Mesenchymal stem cell (in vitro differentiated cells and primary cell): ENCODE measurements around the gene PGA4.
"Not testable (repeated sequence)": the region's sequence is repeated elsewhere in the genome, so short reads cannot be mapped to it uniquely, and the experiment has no call there.

Source experiments
- DNase-seq: peaks from one replicate; pipeline ENCODE4 v3.0.0-alpha.2; 2013
- H2AFZ ChIP-seq: one replicate; pipeline ENCODE4 v1.6.1; 2013; ENCODE audit warnings: low read depth, mild to moderate bottlenecking, control low read depth, inconsistent platforms, low read length, moderate library complexity
- H2AK5ac ChIP-seq: 2 replicates; pipeline ENCODE4 v1.6.1; 2013; ENCODE audit warnings: low read length, moderate library complexity, mild to moderate bottlenecking, inconsistent platforms; ENCODE audit not compliant: severe bottlenecking
- H2BK120ac ChIP-seq: one replicate; pipeline ENCODE4 v1.6.1; 2013; ENCODE audit warnings: low read depth, mild to moderate bottlenecking, inconsistent platforms, low read length, moderate library complexity
- H2BK12ac ChIP-seq, 2 experiments: one replicate each; pipeline ENCODE4 v1.6.1; 2013; ENCODE audit warnings: inconsistent platforms in 2 of 2, low read length in 2 of 2, mild to moderate bottlenecking in 2 of 2, moderate library complexity in 2 of 2, control low read depth in 1 of 2
- H2BK15ac ChIP-seq: one replicate; pipeline ENCODE4 v1.6.1; 2013; ENCODE audit warnings: mild to moderate bottlenecking, low read depth, inconsistent platforms; ENCODE audit not compliant: poor library complexity, severe bottlenecking
- H2BK5ac ChIP-seq: 2 replicates; pipeline ENCODE4 v1.6.1; 2013; ENCODE audit warnings: low read depth, mild to moderate bottlenecking, low read length, control low read depth, inconsistent platforms; ENCODE audit not compliant: poor library complexity, severe bottlenecking
- H3K14ac ChIP-seq, 2 experiments: one replicate each; pipeline ENCODE4 v1.6.1; 2013; ENCODE audit warnings: inconsistent platforms in 2 of 2, low read length in 2 of 2, control low read depth in 1 of 2, mild to moderate bottlenecking in 1 of 2, moderate library complexity in 1 of 2
- H3K18ac ChIP-seq, 2 experiments: one replicate each; pipeline ENCODE4 v1.6.1; 2013; ENCODE audit warnings: inconsistent platforms in 2 of 2, low read length in 2 of 2, control low read depth in 1 of 2, low read depth in 1 of 2, mild to moderate bottlenecking in 1 of 2
- H3K23ac ChIP-seq, 2 experiments: one replicate each; pipeline ENCODE4 v1.6.1; 2013; ENCODE audit warnings: inconsistent platforms in 2 of 2, low read length in 2 of 2, mild to moderate bottlenecking in 2 of 2, moderate library complexity in 2 of 2, control low read depth in 1 of 2
- H3K27ac ChIP-seq: 2 replicates; pipeline ENCODE4 v1.5.1; 2013; ENCODE audit warnings: mild to moderate bottlenecking, moderate library complexity, low read length, control low read depth, inconsistent platforms; ENCODE audit not compliant: poor library complexity, severe bottlenecking
- H3K27me3 ChIP-seq, 2 experiments: 2 replicates each; pipeline versions ENCODE4 v1.6.1 to v1.7.0; 2013; ENCODE audit warnings: low read length in 2 of 2, mild to moderate bottlenecking in 2 of 2, moderate library complexity in 2 of 2, control low read depth in 1 of 2, inconsistent platforms in 1 of 2; ENCODE audit not compliant: control insufficient read depth in 1 of 2, insufficient read depth in 1 of 2
- H3K36me3 ChIP-seq, 2 experiments: 2 replicates each; pipeline versions ENCODE4 v1.6.1 to v1.7.0; 2013; ENCODE audit warnings: low read length in 2 of 2, control low read depth in 1 of 2, inconsistent platforms in 1 of 2, low read depth in 1 of 2, mild to moderate bottlenecking in 1 of 2; ENCODE audit not compliant: insufficient read depth in 2 of 2, control insufficient read depth in 1 of 2
- H3K4ac ChIP-seq, 2 experiments: one replicate each; pipeline ENCODE4 v1.6.1; 2013; ENCODE audit warnings: inconsistent platforms in 2 of 2, low read length in 2 of 2, mild to moderate bottlenecking in 2 of 2, moderate library complexity in 2 of 2, control low read depth in 1 of 2, low read depth in 1 of 2
- H3K4me1 ChIP-seq: 2 replicates; pipeline ENCODE4 v1.6.1; 2013; ENCODE audit warnings: low read depth, low read length, control low read depth; ENCODE audit not compliant: control insufficient read depth, insufficient read depth
- H3K4me2 ChIP-seq: 2 replicates; pipeline ENCODE4 v1.6.1; 2013; ENCODE audit warnings: low read length, mild to moderate bottlenecking, inconsistent platforms; ENCODE audit not compliant: poor library complexity, severe bottlenecking
- H3K4me3 ChIP-seq, 2 experiments: 2 replicates each; pipeline versions ENCODE4 v1.5.1 to v1.7.0; 2013; ENCODE audit warnings: low read length in 2 of 2, mild to moderate bottlenecking in 2 of 2, control low read depth in 1 of 2, low read depth in 1 of 2; ENCODE audit not compliant: insufficient read depth in 1 of 2
- H3K79me1 ChIP-seq: replicated peaks from 2 replicates; pipeline ENCODE4 v1.6.1; 2013; ENCODE audit warnings: mild to moderate bottlenecking, control low read depth, low read length, inconsistent platforms; ENCODE audit not compliant: poor library complexity, severe bottlenecking
- H3K9ac ChIP-seq: 2 replicates; pipeline ENCODE4 v1.7.0; 2013; ENCODE audit warnings: mild to moderate bottlenecking, low read length, moderate library complexity
- H3K9me3 ChIP-seq: 2 replicates; pipeline ENCODE4 v1.7.0; 2013; ENCODE audit warnings: mild to moderate bottlenecking, low read length; ENCODE audit not compliant: control insufficient read depth
- H4K8ac ChIP-seq: one replicate; pipeline ENCODE4 v1.6.1; 2013; ENCODE audit warnings: inconsistent platforms, mild to moderate bottlenecking, low read length, moderate library complexity
- H4K91ac ChIP-seq: one replicate; pipeline ENCODE4 v1.6.1; 2013; ENCODE audit warnings: mild to moderate bottlenecking, low read length, inconsistent platforms
- WGBS: methylation state at CpG from one replicate; pipeline ENCODE4 v1.1.7; 2013; ENCODE audit warnings: mixed read lengths; 5-methylcytosine and 5-hydroxymethylcytosine counted together

PGA4 gene

DNA sequence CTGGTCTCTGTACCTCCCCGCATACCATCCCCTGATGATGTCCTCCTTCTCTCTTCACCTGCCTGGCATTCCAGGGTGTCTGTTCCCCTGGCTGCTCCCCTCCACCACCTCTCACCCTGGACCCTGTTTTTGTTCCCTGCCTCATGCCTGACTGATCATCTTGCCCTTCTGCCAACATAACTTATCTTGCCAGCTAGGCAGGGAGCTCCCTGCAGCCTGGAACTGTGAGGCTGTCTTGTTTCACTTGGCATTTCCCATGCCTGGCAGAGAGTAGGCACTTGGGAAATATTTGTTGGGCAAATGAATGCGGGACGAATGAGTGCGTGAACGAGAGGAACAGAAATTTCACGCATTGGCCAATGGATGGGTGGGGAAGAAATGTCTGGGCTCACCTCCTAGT, 11.5 kb upstream of the PGA4 start:
- WGBS: no CpG with 5 or more reads among the region's 6 CpGs
- not testable (repeated sequence) for H3K4me1 ChIP-seq, H3K9me3 ChIP-seq, H3K27ac ChIP-seq, H4K91ac ChIP-seq, H3K36me3 ChIP-seq, DNase-seq, H3K4me2 ChIP-seq, H3K4ac ChIP-seq, H2BK120ac ChIP-seq, H4K8ac ChIP-seq, H2AK5ac ChIP-seq, H2BK12ac ChIP-seq, H3K27me3 ChIP-seq, H3K18ac ChIP-seq, H3K9ac ChIP-seq, H3K4me3 ChIP-seq, H3K79me1 ChIP-seq, H3K14ac ChIP-seq, H2BK5ac ChIP-seq, H2AFZ ChIP-seq, H2BK15ac ChIP-seq, H3K23ac ChIP-seq

DNA sequence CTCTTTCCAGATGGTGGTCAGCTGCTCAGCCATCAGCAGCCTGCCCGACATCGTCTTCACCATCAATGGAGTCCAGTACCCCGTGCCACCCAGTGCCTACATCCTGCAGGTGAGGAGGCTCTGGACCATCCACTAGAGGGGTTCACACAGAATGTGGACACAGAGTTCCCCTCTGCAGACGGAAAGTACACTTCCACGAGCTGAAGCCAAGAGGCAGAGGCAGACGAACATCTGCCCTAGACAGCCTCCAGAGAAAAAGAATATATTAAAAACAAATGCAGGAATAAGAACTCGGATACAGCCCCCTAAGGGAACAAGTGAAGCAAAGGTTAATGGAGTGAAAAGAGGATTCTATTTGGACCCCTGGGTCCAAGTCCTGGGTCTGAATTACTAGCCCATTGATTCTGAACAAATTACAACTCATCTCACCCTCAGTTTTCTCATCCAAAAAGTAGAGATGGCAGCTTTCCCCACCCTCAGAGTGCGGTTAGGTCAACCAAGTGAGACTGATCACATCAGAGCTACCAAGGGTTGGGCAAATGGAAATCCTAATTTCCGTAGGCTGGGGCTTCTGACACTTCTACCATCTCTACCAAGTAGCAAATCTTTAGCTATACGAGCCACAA, 10.7 kb upstream of the PGA4 start:
- not testable (repeated sequence) for H3K4me3 ChIP-seq, H3K27ac ChIP-seq, H2BK15ac ChIP-seq, H3K14ac ChIP-seq, H3K79me1 ChIP-seq, H3K4ac ChIP-seq, H2BK120ac ChIP-seq, DNase-seq, H3K9ac ChIP-seq, H4K91ac ChIP-seq, H2AK5ac ChIP-seq, H2BK5ac ChIP-seq, H3K4me1 ChIP-seq, H3K18ac ChIP-seq, H2BK12ac ChIP-seq, H3K27me3 ChIP-seq, H4K8ac ChIP-seq, H3K36me3 ChIP-seq, H3K4me2 ChIP-seq, H3K23ac ChIP-seq, H2AFZ ChIP-seq, H3K9me3 ChIP-seq
- WGBS: no CpG with 5 or more reads among the region's 10 CpGs

DNA sequence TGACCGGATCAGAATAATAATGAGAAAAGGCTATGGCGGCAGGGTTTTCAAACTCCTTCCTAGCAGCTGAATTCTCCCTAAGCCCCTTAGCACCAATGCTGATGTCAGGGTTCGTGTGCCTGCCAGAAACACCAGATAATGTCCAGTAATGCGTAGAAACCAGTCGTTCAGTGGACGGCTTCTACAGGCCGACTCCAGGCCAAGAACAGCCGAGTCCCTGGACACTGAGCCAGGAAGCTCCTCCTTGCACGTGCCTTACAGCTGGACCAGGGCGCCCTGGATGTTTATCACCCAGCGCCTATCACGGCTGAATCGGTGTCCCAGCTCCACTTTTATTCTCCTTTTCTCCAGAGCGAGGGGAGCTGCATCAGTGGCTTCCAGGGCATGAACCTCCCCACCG, 9.9 kb upstream of the PGA4 start:
- H2BK15ac ChIP-seq, H3K4me2 ChIP-seq, H4K8ac ChIP-seq, DNase-seq, H3K4me1 ChIP-seq, H3K14ac ChIP-seq, H3K18ac ChIP-seq, H3K79me1 ChIP-seq, H3K4ac ChIP-seq, H2AK5ac ChIP-seq, H2BK120ac ChIP-seq, H2AFZ ChIP-seq, H3K4me3 ChIP-seq, H2BK12ac ChIP-seq, H2BK5ac ChIP-seq, H3K36me3 ChIP-seq, H3K9me3 ChIP-seq, H3K9ac ChIP-seq, H3K27me3 ChIP-seq, H3K27ac ChIP-seq, H3K23ac ChIP-seq, H4K91ac ChIP-seq: not testable (repeated sequence)
- no CpG with 5 or more reads among the region's 15 CpGs for WGBS

DNA sequence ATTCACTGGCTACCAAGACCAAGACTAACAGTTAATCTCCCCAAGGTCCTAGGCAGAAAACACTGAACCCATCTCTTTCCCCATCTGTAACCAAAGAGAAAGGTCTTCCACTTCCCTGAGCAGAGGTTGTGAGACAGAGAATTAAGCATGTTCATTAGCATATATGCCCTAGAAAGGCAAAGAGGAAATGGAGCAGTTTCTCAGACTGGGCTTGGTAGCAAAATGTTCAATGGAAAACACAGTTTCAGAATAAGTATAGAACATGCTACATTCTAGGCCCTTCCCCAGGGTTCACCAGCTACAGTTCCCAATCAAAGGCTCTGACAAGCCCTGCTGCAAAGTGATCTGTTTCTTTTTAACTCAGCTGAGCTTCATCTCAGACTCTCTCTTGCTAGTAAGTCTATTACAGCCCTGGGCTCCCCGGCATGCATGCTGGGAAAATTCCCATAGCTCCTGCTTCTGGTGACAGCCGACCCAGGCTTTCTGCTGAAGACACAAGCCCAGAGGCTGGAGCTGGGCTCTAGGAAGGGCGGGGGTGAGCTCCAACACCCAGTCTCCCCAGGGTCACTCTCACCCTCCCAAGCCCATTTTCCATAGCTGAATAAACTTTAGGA, 8.3 kb upstream of the PGA4 start:
- not testable (repeated sequence) for H4K8ac ChIP-seq, H2BK12ac ChIP-seq, H3K36me3 ChIP-seq, H3K4ac ChIP-seq, H3K27ac ChIP-seq, H3K79me1 ChIP-seq, H3K9ac ChIP-seq, H3K18ac ChIP-seq, H3K14ac ChIP-seq, H2BK120ac ChIP-seq, H2BK15ac ChIP-seq, H3K4me1 ChIP-seq, H2AK5ac ChIP-seq, H3K4me2 ChIP-seq, H2BK5ac ChIP-seq, H3K23ac ChIP-seq, H2AFZ ChIP-seq, DNase-seq, H3K4me3 ChIP-seq, H3K9me3 ChIP-seq, H4K91ac ChIP-seq, H3K27me3 ChIP-seq
- no CpG with 5 or more reads among the region's 3 CpGs for WGBS
